Activated CD4-positive, alpha-beta T cell treated with anti-CD3 and anti-CD28 coated beads for 36 hours (primary cell): ENCODE measurements around the gene LHPP. TPM values are rescaled to one million over a fixed set of nuclear protein-coding genes. Genes with fewer than 3 reads are reported as not detected.
A peak's percentile ranks its signal among the peaks of the same experiment; 100 is the strongest.
"Not testable (repeated sequence)": the region's sequence is repeated elsewhere in the genome, so short reads cannot be mapped to it uniquely, and the experiment has no call there.

ENCODE experiments used
- ATAC-seq: fragments of 200-7000 bp; cut with Tn5 transposase; one replicate; pipeline ENCODE4 v1.10.0; 2021; ENCODE audit warnings: mild to moderate bottlenecking, moderate library complexity
- CTCF ChIA-PET: fragments of 350-600 bp; sonication (Branson Sonifier 250); formaldehyde crosslinking; loops from one replicate; lab custom pipeline; 2021; ENCODE audit warnings: antibody characterized with exemption; lab: Charles Lee
- POLR2A ChIA-PET: fragments of 350-600 bp; sonication (Branson Sonifier 250); formaldehyde crosslinking; loops from one replicate; lab custom pipeline; 2021; ENCODE audit warnings: antibody characterized with exemption, inconsistent platforms; lab: Charles Lee
- DNase-seq: peaks from one replicate; pipeline ENCODE4 v3.0.0-alpha.2; 2020
- H3K27ac Mint-ChIP-seq: one replicate; pipeline ENCODE4 v1.8.0; 2021; ENCODE audit warnings: mixed read lengths
- H3K27me3 Mint-ChIP-seq: one replicate; pipeline ENCODE4 v1.8.0; 2021; ENCODE audit warnings: mixed read lengths
- H3K36me3 Mint-ChIP-seq: one replicate; pipeline ENCODE4 v1.8.0; 2021; ENCODE audit warnings: low read depth, mixed read lengths
- H3K4me1 Mint-ChIP-seq: one replicate; pipeline ENCODE4 v1.8.0; 2021; ENCODE audit warnings: mixed read lengths
- H3K4me3 Mint-ChIP-seq: one replicate; pipeline ENCODE4 v1.8.0; 2021; ENCODE audit warnings: mild to moderate bottlenecking, moderate library complexity, mixed read lengths
- H3K9me3 Mint-ChIP-seq: one replicate; pipeline ENCODE4 v1.8.0; 2021; ENCODE audit warnings: low read depth, mixed read lengths
- intact Hi-C, 2 experiments: fragments of 100-400 bp; cut with DNase I in 1 of 2; cut with micrococcal nuclease in 1 of 2; formaldehyde crosslinking; loops; one replicate each; pipeline versions ENCODE4 v1.14.2 to v1.15.1; 2022 to 2024; cut with DNase I, micrococcal nuclease
- total RNA-seq, 2 experiments: library from RNA; stranded (reverse); gene quantifications; one replicate each; pipeline ENCODE4 v1.2.3, GENCODE V29; 2021

Gene LHPP
- total RNA-seq, 2 experiments from 2014 or later, result 11.5 to 14.0 TPM

DNA sequence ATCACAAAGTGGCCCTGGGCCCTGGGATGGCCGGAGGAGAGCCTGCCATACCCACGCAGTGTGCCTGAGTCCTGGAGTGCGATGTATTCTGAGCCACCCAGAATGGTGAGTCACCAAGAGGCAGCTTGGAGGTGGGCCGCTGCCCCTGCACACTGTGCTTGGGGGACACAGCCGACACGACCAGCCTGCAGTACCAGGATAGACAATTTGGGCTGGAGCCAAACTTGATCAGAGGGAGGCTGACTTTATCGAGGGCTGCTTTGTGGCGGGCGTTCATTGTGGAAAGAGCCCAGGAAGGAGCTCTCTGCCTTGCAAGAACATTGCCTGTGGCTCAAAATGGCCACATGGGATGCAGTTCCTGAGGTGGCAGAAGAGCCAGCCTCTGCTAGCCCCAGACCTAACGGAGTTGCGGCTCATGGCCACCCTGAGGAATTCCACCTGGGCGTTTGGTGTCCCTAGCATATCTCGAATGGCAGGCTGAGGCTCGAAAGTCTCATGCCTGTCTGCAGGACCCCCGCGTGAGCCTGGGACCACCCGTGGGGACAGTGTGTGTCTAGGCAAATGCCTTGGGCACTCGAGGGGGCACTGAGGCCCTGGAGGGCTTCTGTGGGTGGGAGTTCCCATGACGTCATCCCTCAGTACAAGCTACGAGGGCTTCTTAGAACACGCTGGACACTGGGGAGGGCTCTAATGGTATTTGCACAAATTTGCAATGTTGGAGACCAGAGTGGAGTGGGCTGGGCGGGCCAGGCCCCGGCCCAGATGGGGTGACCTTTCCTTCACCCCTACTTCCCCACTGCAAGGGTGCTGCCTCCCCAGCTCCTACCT is 79.7 kb downstream of the LHPP start:
- no peaks in the 10 kb centered on the region for H3K27me3 Mint-ChIP-seq
- no peaks in the 10 kb centered on the region for H3K9me3 Mint-ChIP-seq
- intact Hi-C loops, result no loop called here
- peaks cover 13% of the 10 kb centered on the region for H3K4me1 Mint-ChIP-seq
- ATAC-seq, result no peak
- ChIA-PET POLR2A (no interaction called here), CTCF (interaction anchor here (1.0 to 7.0 kb wide), 4 partner anchors 200 to 287 kb away, joined by 4 to 54 read pairs (median 8); no protein-coding TSS in a partner anchor)
- H3K27ac Mint-ChIP-seq, result no peak overlapping the region
- no peaks in the 10 kb centered on the region for H3K36me3 Mint-ChIP-seq
- H3K4me3 Mint-ChIP-seq, result no peak overlapping the region
- no peak for DNase-seq

DNA sequence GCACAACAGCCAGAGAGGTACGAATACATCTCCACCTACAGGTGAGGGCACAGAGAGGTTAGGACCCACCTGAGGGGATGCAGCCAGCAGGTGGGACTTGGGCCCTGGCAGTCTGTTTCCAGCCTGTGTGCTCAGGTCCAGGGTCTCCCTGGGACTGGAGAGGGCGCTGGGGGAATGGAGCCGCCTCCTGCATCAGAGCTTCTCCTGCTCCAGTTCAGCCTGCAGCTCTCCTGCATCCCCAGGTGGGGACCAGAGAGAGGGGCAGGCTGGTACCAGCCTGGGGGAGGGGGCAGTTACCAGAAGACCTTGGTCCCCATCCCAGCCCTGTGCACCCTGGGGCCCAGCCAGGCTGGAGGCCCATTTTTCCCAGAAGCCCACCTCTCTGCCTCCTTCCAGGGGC is 80.7 kb downstream of the LHPP start:
- ATAC-seq (no peak), DNase-seq (no peak)
- H3K27ac Mint-ChIP-seq, result no peak overlapping the region
- no peaks in the 10 kb centered on the region for H3K9me3 Mint-ChIP-seq
- peaks cover 13% of the 10 kb centered on the region for H3K4me1 Mint-ChIP-seq
- H3K36me3 Mint-ChIP-seq, result no peaks in the 10 kb centered on the region
- intact Hi-C loops, result no loop called here
- H3K4me3 Mint-ChIP-seq, result no peak overlapping the region
- POLR2A ChIA-PET, result no interaction called here
- CTCF ChIA-PET, result no interaction called here
- no peaks in the 10 kb centered on the region for H3K27me3 Mint-ChIP-seq

DNA sequence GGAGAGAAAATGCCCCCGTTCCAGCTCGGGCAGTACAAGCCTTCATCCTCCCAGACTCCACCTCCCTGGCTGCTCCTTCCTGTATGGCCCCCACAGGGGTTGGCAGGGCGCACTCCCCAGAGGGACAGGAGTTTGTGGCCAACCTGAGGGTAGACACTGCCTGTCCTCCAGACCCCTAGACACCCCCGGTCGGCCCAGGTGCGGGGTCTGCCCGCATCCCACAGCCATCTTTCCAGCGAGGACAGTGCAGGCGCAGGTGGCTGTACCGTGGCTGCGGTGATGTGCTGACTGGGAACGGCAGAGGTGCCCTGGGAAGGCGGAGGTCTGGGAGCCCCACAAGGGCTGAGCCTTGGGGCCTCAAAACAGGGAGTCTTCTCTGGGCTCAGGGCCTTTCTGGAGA is 81.5 kb downstream of the LHPP start:
- no peak for DNase-seq
- CTCF ChIA-PET, result interaction anchor here (0.8 kb wide), 1 partner anchor 34 kb away, joined by 4 read pairs; no protein-coding TSS in a partner anchor
- intact Hi-C loops, result no loop called here
- Mint-ChIP-seq H3K27me3 (no peaks in the 10 kb centered on the region), H3K36me3 (no peaks in the 10 kb centered on the region), H3K27ac (no peak overlapping the region), H3K4me1 (peaks cover 13% of the 10 kb centered on the region), H3K4me3 (no peak overlapping the region), H3K9me3 (no peaks in the 10 kb centered on the region)
- POLR2A ChIA-PET, result no interaction called here
- no peak for ATAC-seq

DNA sequence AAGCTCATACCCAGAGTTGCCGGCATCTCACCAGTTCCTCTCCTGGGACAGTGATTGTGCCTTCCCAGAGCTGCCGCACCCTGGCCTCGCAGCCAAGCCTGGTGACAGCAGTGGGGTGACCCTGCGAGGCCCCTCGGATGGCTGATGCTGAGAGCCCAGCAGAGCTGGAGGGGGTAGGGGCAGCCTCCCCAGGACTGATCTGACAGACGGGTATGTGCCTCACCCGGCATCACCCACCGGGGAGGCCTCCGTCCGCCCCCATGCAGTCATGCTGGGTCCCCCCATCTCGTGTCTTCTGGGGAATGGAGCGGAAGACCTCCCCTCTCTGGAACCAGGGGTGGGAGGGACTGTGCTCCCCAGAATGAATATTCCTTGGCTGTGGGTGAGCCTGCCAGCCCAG is 82.3 kb downstream of the LHPP start:
- no peak overlapping the region for H3K4me3 Mint-ChIP-seq
- CTCF ChIA-PET, result interaction anchor here (0.8 kb wide), 1 partner anchor 199 kb away, joined by 4 read pairs; no protein-coding TSS in a partner anchor
- H3K4me1 Mint-ChIP-seq, result peaks cover 13% of the 10 kb centered on the region
- no peak for ATAC-seq
- H3K27me3 Mint-ChIP-seq, result no peaks in the 10 kb centered on the region
- no peaks in the 10 kb centered on the region for H3K9me3 Mint-ChIP-seq
- no peaks in the 10 kb centered on the region for H3K36me3 Mint-ChIP-seq
- intact Hi-C loops, result no loop called here
- DNase-seq, result no peak
- POLR2A ChIA-PET, result no interaction called here
- H3K27ac Mint-ChIP-seq, result no peak overlapping the region

DNA sequence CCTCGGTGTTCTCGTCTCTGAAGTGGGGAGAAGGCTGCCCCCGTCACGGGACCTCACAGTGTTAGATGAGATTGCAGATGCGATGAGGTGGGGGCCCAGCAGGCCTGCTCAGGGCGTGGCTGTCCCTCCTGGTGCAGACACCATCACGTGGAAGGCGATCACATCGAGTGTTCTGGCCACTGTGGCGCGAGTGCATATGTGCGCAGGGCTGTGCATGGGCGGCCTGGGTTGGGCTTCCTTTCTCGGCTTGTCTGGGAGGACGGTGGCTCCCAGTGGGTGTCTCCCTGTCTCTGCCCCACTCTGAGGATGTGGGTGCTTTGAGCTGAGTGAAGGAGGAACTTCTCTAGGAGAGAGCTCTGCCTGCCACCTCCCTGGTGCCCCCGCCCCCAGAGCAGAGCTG is 83.1 kb downstream of the LHPP start:
- H3K36me3 Mint-ChIP-seq, result no peaks in the 10 kb centered on the region
- CTCF ChIA-PET, result interaction anchor here (0.6 to 1.3 kb wide), 8 partner anchors 8 to 405 kb away, joined by 3 to 4 read pairs (median 4); no protein-coding TSS in a partner anchor
- no peaks in the 10 kb centered on the region for H3K9me3 Mint-ChIP-seq
- H3K27me3 Mint-ChIP-seq, result no peaks in the 10 kb centered on the region
- DNase-seq (no peak), ATAC-seq (peak; percentile 23)
- peaks cover 13% of the 10 kb centered on the region for H3K4me1 Mint-ChIP-seq
- no peak overlapping the region for H3K4me3 Mint-ChIP-seq
- POLR2A ChIA-PET, result no interaction called here
- intact Hi-C loops, result no loop called here
- no peak overlapping the region for H3K27ac Mint-ChIP-seq

DNA sequence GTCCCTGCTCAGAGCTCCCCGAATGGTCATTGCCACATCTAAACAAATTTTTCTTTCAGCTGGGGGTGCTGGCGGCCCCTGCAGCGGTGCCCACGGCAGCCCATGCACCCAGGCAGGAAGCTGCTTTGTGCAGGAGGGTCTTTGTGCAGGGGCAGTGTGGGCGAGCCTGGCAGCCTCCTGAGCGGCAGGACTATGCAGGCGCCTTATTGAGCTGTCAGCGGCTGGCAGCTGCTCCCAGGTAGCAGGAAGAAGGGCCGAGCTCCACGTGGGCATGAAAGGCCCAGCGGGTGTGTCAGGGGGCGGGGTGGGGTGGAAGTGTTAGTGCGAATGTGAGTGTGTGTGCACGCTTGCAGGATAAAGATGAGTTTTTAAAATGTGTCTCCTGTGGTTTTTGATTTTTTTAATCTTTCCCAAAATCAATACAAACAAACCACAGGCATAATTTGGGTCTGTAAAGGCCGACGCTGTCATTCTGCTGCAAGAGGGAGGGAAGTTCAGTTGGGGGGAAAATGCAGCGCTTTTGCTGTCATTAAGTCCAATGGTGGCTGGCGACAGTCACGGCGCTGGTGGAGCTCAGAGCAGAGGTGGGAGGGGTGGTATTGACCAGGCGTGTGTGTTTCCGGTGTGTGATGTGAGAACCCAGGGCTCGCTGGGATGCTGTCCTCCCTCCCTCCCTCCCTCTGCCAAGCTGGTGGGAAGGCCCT is 83.9 kb downstream of the LHPP start:
- Mint-ChIP-seq H3K4me3 (no peak overlapping the region), H3K36me3 (no peaks in the 10 kb centered on the region), H3K27ac (no peak overlapping the region), H3K9me3 (no peaks in the 10 kb centered on the region), H3K27me3 (no peaks in the 10 kb centered on the region), H3K4me1 (peaks cover 13% of the 10 kb centered on the region)
- peak; percentile 32 for DNase-seq
- peak; percentile 49 for ATAC-seq
- intact Hi-C loops, result no loop called here
- ChIA-PET CTCF (interaction anchor here (0.6 to 1.5 kb wide), 10 partner anchors 9 to 404 kb away, joined by 3 to 4 read pairs (median 3); no protein-coding TSS in a partner anchor), POLR2A (interaction anchor here (0.7 kb wide), 1 partner anchor 144 kb away, joined by 3 read pairs; no protein-coding TSS in a partner anchor)

DNA sequence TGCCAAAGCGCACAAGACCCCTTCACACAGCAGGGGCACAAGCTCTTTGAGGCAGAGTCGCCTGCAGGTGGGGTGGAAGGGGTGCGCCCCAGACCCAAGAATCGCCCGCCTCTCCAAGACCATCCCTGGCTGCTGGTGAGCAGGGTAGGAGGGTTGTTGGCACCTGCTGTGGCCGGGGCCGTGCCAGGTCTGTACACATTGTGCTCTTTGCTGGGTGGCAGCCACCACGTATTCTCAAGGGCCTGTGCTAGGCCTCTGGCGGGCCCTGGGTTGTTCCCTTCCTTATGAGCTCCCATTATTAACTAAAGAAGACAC is 84.4 kb downstream of the LHPP start:
- CTCF ChIA-PET, result interaction anchor here (0.8 to 1.5 kb wide), 4 partner anchors 10 to 210 kb away, joined by 3 to 4 read pairs (median 3); no protein-coding TSS in a partner anchor
- no peak for DNase-seq
- Mint-ChIP-seq H3K9me3 (no peaks in the 10 kb centered on the region), H3K27ac (no peak overlapping the region), H3K27me3 (no peaks in the 10 kb centered on the region), H3K4me3 (no peak overlapping the region), H3K4me1 (peaks cover 13% of the 10 kb centered on the region), H3K36me3 (no peaks in the 10 kb centered on the region)
- POLR2A ChIA-PET, result no interaction called here
- intact Hi-C loops, result no loop called here
- no peak for ATAC-seq

DNA sequence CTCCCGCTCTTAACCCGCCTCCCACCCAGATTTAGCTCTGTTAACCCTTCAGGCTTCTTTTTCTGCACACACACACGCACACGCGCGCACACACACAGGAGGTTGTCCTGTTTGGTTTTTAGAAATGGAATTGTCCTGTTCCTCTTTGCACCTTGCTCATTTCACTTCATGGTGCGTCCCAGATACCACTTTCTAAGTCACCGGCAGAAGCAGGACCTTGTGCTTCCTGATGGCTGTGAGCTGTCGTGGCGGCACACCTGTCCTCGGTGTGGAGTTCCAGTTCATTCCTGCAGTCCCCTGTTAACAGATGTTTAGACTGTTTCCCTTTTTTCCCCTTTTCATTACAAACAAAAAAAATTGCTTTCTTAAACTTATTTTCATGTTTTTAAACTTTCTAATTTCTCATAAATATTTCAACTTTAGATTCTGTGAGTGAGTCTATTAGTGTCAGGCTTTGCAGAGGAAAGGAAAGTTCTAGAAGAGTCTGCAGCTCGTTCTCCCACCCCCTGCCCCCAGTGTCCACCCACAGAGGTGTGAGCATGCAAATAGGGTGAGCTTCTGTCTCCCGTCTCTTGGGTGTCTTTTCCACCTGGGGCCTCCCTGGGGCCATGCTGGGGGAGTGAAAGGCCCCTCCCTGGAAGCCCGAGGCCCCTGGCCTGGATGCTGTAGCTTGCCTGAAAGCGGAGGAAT is 85.5 kb downstream of the LHPP start:
- CTCF ChIA-PET, result interaction anchor here (0.6 to 1.5 kb wide), 3 partner anchors 115 to 445 kb away, joined by 3 read pairs; no protein-coding TSS in a partner anchor
- no peaks in the 10 kb centered on the region for H3K9me3 Mint-ChIP-seq
- no peak for ATAC-seq

DNA sequence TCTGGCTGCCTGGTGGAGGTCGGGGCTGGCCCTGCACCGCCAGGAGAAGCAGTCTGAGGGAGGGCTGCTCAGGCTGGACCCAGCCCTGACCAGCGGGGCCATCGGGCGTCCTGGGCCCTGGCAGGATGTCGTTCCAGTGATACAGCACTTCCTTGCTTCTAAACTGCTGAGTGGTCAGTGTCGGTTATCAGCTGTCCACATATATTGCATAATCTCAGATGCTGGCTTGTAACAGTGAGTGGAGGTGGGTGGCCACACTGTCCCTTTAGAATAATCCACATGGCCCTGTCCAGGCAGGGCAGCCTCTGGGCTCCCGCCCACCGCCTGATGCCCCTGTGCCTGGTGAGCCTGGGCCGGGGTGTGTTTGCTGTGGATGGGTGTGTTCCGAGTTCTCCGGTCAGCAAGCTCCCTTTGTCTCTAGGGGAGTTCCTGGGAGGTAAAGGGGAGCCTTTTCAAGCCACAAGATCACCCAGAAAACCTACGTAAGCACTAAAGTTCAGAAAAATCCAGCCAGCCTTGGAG is 86.1 kb downstream of the LHPP start:
- no peak for ATAC-seq
- no peaks in the 10 kb centered on the region for H3K36me3 Mint-ChIP-seq
- ChIA-PET POLR2A (no interaction called here), CTCF (interaction anchor here (0.6 to 1.0 kb wide), 3 partner anchors 17 to 445 kb away, joined by 3 read pairs; no protein-coding TSS in a partner anchor)
- no peaks in the 10 kb centered on the region for H3K9me3 Mint-ChIP-seq
- H3K4me3 Mint-ChIP-seq, result no peak overlapping the region
- no peaks in the 10 kb centered on the region for H3K27me3 Mint-ChIP-seq
- no peak overlapping the region for H3K27ac Mint-ChIP-seq
- DNase-seq, result no peak
- intact Hi-C loops, result no loop called here
- H3K4me1 Mint-ChIP-seq, result peaks cover 13% of the 10 kb centered on the region

More for the DNA sequence above, 85.5 kb downstream of the LHPP start:
- H3K4me1 Mint-ChIP-seq, result peaks cover 13% of the 10 kb centered on the region
- no peaks in the 10 kb centered on the region for H3K36me3 Mint-ChIP-seq
- intact Hi-C loops, result no loop called here
- H3K27ac Mint-ChIP-seq, result no peak overlapping the region
- POLR2A ChIA-PET, result no interaction called here
- H3K4me3 Mint-ChIP-seq, result no peak overlapping the region
- no peaks in the 10 kb centered on the region for H3K27me3 Mint-ChIP-seq
- no peak for DNase-seq

DNA sequence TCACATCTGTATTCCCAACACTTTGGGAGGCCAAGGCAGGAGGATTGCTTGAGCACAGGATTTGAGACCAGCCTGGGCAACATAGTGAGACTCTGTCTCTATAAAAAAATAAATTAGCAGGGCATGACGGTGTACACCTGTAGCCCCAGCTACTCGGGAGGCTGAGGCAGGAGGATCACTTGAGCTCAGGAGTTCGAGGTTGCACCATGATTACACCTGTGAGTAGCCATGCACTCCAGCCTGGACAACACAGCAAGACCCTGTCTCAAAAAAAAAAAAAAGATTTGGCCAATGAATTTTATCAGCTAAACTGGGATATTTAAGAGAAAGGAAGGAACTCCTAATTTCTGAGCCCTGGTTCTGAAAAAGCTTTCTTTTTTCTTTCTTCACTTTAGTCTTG is 87.5 kb downstream of the LHPP start:
- DNase-seq, H3K36me3 Mint-ChIP-seq, H3K4me3 Mint-ChIP-seq, ATAC-seq, POLR2A ChIA-PET, H3K27ac Mint-ChIP-seq, H3K27me3 Mint-ChIP-seq, H3K9me3 Mint-ChIP-seq, intact Hi-C loops: not testable (repeated sequence)
- H3K4me1 Mint-ChIP-seq, result peaks cover 13% of the 10 kb centered on the region
- CTCF ChIA-PET, result interaction anchor here (0.6 kb wide), 3 partner anchors 50 to 1306 kb away, joined by 3 read pairs; no protein-coding TSS in a partner anchor
